HEK293 (cell line): ENCODE data around the gene CPLX1.

ENCODE experiments used
- CTCF ChIA-PET: fragments of 350-600 bp; formaldehyde crosslinking; extraction: SDS; loops from one replicate; lab custom pipeline; 2021; ENCODE audit warnings: antibody characterized with exemption; lab: Yijun Ruan, JAX
- POLR2A ChIA-PET: fragments of 300-600 bp; formaldehyde crosslinking; extraction: SDS; loops from one replicate; lab custom pipeline; 2020; ENCODE audit warnings: antibody characterized with exemption, inconsistent platforms; lab: Yijun Ruan, JAX
- H3K27ac ChIP-seq: fragments of 200-500 bp; sonication (Bioruptor generic); 2 replicates; pipeline ENCODE4 v1.5.1; 2014; ENCODE audit warnings: low read depth, low read length, control low read depth, inconsistent platforms; ENCODE audit errors: extremely low read depth
- H3K36me3 ChIP-seq, 2 experiments: fragments of 200-500 bp in 1 of 2; sonication (Bioruptor generic) in 1 of 2; 1 replicate in 1 of 2; 2 replicates in 1 of 2; pipeline ENCODE4 v1.5.1; 2014 to 2017; ENCODE audit warnings: inconsistent platforms in 2 of 2, low read length in 2 of 2; ENCODE audit not compliant: control insufficient read depth in 2 of 2, insufficient read depth in 1 of 2
- H3K4me1 ChIP-seq: fragments of 200-500 bp; sonication (Bioruptor generic); 2 replicates; pipeline ENCODE4 v1.5.1; 2014; ENCODE audit warnings: mild to moderate bottlenecking, low read length, inconsistent platforms; ENCODE audit not compliant: control insufficient read depth, insufficient read depth
- H3K4me3 ChIP-seq: 2 replicates; pipeline ENCODE4 v1.5.1; 2011; ENCODE audit warnings: low read depth, mild to moderate bottlenecking, control low read depth, low read length, moderate library complexity
- H3K9me3 ChIP-seq: fragments of 200-500 bp; sonication (Bioruptor generic); 2 replicates; pipeline ENCODE4 v1.5.1; 2014; ENCODE audit warnings: low read depth, low read length, inconsistent platforms; ENCODE audit not compliant: control insufficient read depth, insufficient read depth
- BCL11A ChIP-seq: fragments of 450-650 bp; formaldehyde crosslinking; IDR thresholded peaks from 2 replicates; pipeline ENCODE4 v1.5.1; 2016; ENCODE audit warnings: low read depth, missing biosample characterization, missing genetic modification characterization
- GLI4 ChIP-seq: fragments of 450-650 bp; formaldehyde crosslinking; IDR thresholded peaks from 2 replicates; pipeline ENCODE4 v1.5.1; 2016; ENCODE audit warnings: missing biosample characterization, missing genetic modification characterization
- GLIS1 ChIP-seq: fragments of 450-650 bp; formaldehyde crosslinking; IDR thresholded peaks from 2 replicates; pipeline ENCODE4 v1.5.1; 2016; ENCODE audit warnings: missing biosample characterization, missing genetic modification characterization
- KLF8 ChIP-seq: fragments of 450-650 bp; formaldehyde crosslinking; IDR thresholded peaks from 2 replicates; pipeline ENCODE4 v1.5.1; 2016; ENCODE audit warnings: missing biosample characterization, missing genetic modification characterization
- KLF9 ChIP-seq: fragments of 450-650 bp; formaldehyde crosslinking; IDR thresholded peaks from 2 replicates; pipeline ENCODE4 v1.5.1; 2016; ENCODE audit warnings: missing biosample characterization, missing genetic modification characterization, low read depth
- PATZ1 ChIP-seq: fragments of 450-650 bp; formaldehyde crosslinking; IDR thresholded peaks from 2 replicates; pipeline ENCODE4 v1.5.1; 2016; ENCODE audit warnings: missing biosample characterization, missing genetic modification characterization
- REPIN1 ChIP-seq: fragments of 450-650 bp; formaldehyde crosslinking; IDR thresholded peaks from 2 replicates; pipeline ENCODE4 v1.5.1; 2017; ENCODE audit warnings: missing biosample characterization, missing genetic modification characterization, low read depth
- SP7 ChIP-seq: fragments of 450-650 bp; formaldehyde crosslinking; IDR thresholded peaks from 2 replicates; pipeline ENCODE4 v1.5.1; 2016; ENCODE audit warnings: missing biosample characterization, missing genetic modification characterization
- TRIM28 ChIP-seq: IDR thresholded peaks from 2 replicates; pipeline ENCODE4 v1.6.1; 2011; ENCODE audit warnings: low read length, control low read depth, borderline replicate concordance
- ZFP3 ChIP-seq: fragments of 450-650 bp; formaldehyde crosslinking; IDR thresholded peaks from 2 replicates; pipeline ENCODE4 v1.5.1; 2016; ENCODE audit warnings: low read depth, missing biosample characterization, missing genetic modification characterization
- ZNF148 ChIP-seq: fragments of 450-650 bp; formaldehyde crosslinking; IDR thresholded peaks from 2 replicates; pipeline ENCODE4 v1.5.0; 2017; ENCODE audit warnings: missing biosample characterization, missing genetic modification characterization, borderline replicate concordance
- ZNF214 ChIP-seq: fragments of 450-650 bp; formaldehyde crosslinking; IDR thresholded peaks from 2 replicates; pipeline ENCODE4 v1.5.1; 2017; ENCODE audit warnings: missing biosample characterization, mild to moderate bottlenecking, missing genetic modification characterization, borderline replicate concordance
- ZNF558 ChIP-seq: fragments of 450-650 bp; formaldehyde crosslinking; IDR thresholded peaks from 2 replicates; pipeline ENCODE4 v1.5.1; 2016; ENCODE audit warnings: missing biosample characterization, missing genetic modification characterization
- ZNF626 ChIP-seq: fragments of 450-650 bp; sonication (Bioruptor Pico); formaldehyde crosslinking; IDR thresholded peaks from 2 replicates; pipeline ENCODE4 v1.5.1; 2018; ENCODE audit warnings: missing biosample characterization, missing genetic modification characterization, inconsistent platforms
- ZNF791 ChIP-seq: fragments of 450-650 bp; formaldehyde crosslinking; IDR thresholded peaks from 2 replicates; pipeline ENCODE4 v1.5.1; 2016; ENCODE audit warnings: missing biosample characterization, missing genetic modification characterization
- ZNF843 ChIP-seq: fragments of 450-650 bp; formaldehyde crosslinking; IDR thresholded peaks from 2 replicates; pipeline ENCODE4 v1.5.1; 2016; ENCODE audit warnings: missing biosample characterization, missing genetic modification characterization
- ZSCAN23 ChIP-seq: fragments of 450-650 bp; formaldehyde crosslinking; IDR thresholded peaks from 2 replicates; pipeline ENCODE4 v1.5.1; 2016; ENCODE audit warnings: missing biosample characterization, missing genetic modification characterization
- ZXDB ChIP-seq: fragments of 450-650 bp; formaldehyde crosslinking; IDR thresholded peaks from 2 replicates; pipeline ENCODE4 v1.5.1; 2016; ENCODE audit warnings: missing biosample characterization, missing genetic modification characterization
- TF ChIP-seq, protein P1 (sequence below): fragments of 450-650 bp; formaldehyde crosslinking; IDR thresholded peaks from 2 replicates; pipeline ENCODE4 v1.5.1; 2016; ENCODE audit warnings: missing biosample characterization, missing genetic modification characterization
- TF ChIP-seq, protein P2 (sequence below): fragments of 450-650 bp; formaldehyde crosslinking; IDR thresholded peaks from 2 replicates; pipeline ENCODE4 v1.5.1; 2016; ENCODE audit warnings: missing biosample characterization, missing genetic modification characterization
- TF ChIP-seq, protein P3 (sequence below): fragments of 450-650 bp; formaldehyde crosslinking; IDR thresholded peaks from 2 replicates; pipeline ENCODE4 v1.5.1; 2016; ENCODE audit warnings: missing biosample characterization, missing genetic modification characterization, low read depth
- TF ChIP-seq, protein P4 (sequence below): fragments of 450-650 bp; formaldehyde crosslinking; IDR thresholded peaks from 2 replicates; pipeline ENCODE4 v1.5.1; 2016; ENCODE audit warnings: missing biosample characterization, missing genetic modification characterization

CPLX1 gene

GRCh38 chr4:763922-764321 is 62.0 kb downstream of the CPLX1 start:
- Histone ChIP-seq H3K4me3 (no peak overlapping the region), H3K27ac (no peak overlapping the region), H3K4me1 (no peaks in the 10 kb centered on the region), H3K9me3 (no peaks in the 10 kb centered on the region), H3K36me3 (peaks cover 0 to 72% of the 10 kb centered on the region in 2 experiments; a peak in 1 of 3 replicates)
- POLR2A ChIA-PET, result no interaction called here
- TF ChIP-seq GLIS1 (tag by site-specific recombination) (peak; percentile 17; the same call in 1 of the 2 replicates), ZSCAN23 (tag by site-specific recombination) (no peak)
- TF ChIP-seq, protein P1, sequence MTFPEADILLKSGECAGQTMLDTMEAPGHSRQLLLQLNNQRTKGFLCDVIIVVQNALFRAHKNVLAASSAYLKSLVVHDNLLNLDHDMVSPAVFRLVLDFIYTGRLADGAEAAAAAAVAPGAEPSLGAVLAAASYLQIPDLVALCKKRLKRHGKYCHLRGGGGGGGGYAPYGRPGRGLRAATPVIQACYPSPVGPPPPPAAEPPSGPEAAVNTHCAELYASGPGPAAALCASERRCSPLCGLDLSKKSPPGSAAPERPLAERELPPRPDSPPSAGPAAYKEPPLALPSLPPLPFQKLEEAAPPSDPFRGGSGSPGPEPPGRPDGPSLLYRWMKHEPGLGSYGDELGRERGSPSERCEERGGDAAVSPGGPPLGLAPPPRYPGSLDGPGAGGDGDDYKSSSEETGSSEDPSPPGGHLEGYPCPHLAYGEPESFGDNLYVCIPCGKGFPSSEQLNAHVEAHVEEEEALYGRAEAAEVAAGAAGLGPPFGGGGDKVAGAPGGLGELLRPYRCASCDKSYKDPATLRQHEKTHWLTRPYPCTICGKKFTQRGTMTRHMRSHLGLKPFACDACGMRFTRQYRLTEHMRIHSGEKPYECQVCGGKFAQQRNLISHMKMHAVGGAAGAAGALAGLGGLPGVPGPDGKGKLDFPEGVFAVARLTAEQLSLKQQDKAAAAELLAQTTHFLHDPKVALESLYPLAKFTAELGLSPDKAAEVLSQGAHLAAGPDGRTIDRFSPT (tag by site-specific recombination), result no peak
- CTCF ChIA-PET, result no interaction called here

GRCh38 chr4:763191-763810 is 62.6 kb downstream of the CPLX1 start:
- no peaks in the 10 kb centered on the region for H3K9me3 ChIP-seq
- no peak overlapping the region for H3K27ac ChIP-seq
- ChIA-PET POLR2A (no interaction called here), CTCF (no interaction called here)
- no peak overlapping the region for H3K4me3 ChIP-seq
- no peaks in the 10 kb centered on the region for H3K4me1 ChIP-seq
- TF ChIP-seq ZNF148, result no peak
- no peak for TF ChIP-seq ZNF843 (tag by site-specific recombination)
- TF ChIP-seq KLF9 (tag by site-specific recombination), result no peak
- no peak for TF ChIP-seq ZFP3
- TF ChIP-seq, protein P2, sequence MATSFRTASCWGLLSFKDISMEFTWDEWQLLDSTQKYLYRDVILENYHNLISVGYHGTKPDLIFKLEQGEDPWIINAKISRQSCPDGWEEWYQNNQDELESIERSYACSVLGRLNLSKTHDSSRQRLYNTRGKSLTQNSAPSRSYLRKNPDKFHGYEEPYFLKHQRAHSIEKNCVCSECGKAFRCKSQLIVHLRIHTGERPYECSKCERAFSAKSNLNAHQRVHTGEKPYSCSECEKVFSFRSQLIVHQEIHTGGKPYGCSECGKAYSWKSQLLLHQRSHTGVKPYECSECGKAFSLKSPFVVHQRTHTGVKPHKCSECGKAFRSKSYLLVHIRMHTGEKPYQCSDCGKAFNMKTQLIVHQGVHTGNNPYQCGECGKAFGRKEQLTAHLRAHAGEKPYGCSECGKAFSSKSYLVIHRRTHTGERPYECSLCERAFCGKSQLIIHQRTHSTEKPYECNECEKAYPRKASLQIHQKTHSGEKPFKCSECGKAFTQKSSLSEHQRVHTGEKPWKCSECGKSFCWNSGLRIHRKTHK (tag by site-specific recombination), result no peak
- TF ChIP-seq GLI4 (tag by site-specific recombination), result no peak
- TF ChIP-seq, protein P3, sequence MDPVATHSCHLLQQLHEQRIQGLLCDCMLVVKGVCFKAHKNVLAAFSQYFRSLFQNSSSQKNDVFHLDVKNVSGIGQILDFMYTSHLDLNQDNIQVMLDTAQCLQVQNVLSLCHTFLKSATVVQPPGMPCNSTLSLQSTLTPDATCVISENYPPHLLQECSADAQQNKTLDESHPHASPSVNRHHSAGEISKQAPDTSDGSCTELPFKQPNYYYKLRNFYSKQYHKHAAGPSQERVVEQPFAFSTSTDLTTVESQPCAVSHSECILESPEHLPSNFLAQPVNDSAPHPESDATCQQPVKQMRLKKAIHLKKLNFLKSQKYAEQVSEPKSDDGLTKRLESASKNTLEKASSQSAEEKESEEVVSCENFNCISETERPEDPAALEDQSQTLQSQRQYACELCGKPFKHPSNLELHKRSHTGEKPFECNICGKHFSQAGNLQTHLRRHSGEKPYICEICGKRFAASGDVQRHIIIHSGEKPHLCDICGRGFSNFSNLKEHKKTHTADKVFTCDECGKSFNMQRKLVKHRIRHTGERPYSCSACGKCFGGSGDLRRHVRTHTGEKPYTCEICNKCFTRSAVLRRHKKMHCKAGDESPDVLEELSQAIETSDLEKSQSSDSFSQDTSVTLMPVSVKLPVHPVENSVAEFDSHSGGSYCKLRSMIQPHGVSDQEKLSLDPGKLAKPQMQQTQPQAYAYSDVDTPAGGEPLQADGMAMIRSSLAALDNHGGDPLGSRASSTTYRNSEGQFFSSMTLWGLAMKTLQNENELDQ, result no peak
- TF ChIP-seq, protein P4, sequence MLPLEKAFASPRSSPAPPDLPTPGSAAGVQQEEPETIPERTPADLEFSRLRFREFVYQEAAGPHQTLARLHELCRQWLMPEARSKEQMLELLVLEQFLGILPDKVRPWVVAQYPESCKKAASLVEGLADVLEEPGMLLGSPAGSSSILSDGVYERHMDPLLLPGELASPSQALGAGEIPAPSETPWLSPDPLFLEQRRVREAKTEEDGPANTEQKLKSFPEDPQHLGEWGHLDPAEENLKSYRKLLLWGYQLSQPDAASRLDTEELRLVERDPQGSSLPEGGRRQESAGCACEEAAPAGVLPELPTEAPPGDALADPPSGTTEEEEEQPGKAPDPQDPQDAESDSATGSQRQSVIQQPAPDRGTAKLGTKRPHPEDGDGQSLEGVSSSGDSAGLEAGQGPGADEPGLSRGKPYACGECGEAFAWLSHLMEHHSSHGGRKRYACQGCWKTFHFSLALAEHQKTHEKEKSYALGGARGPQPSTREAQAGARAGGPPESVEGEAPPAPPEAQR (tag by site-specific recombination), result no peak
- TF ChIP-seq PATZ1 (tag by site-specific recombination), result no peak
- no peak for TF ChIP-seq ZNF558 (tag by site-specific recombination)
- no peak for TF ChIP-seq ZXDB (tag by site-specific recombination)
- TF ChIP-seq SP7, result no peak
- TF ChIP-seq BCL11A (tag by site-specific recombination), result no peak
- TF ChIP-seq ZNF214 (tag by site-specific recombination), result no peak
- TF ChIP-seq TRIM28, result no peak
- TF ChIP-seq ZSCAN23 (tag by site-specific recombination), result no peak
- TF ChIP-seq ZNF626, result no peak
- no peak for TF ChIP-seq KLF8 (tag by site-specific recombination)
- TF ChIP-seq ZNF791 (tag by site-specific recombination), result no peak
- no peak for TF ChIP-seq REPIN1 (tag by site-specific recombination)
- H3K36me3 ChIP-seq, result peaks cover 0 to 71% of the 10 kb centered on the region in 2 experiments; a peak in 1 of 3 replicates
